Measurements from ENCODE around the gene FFAR1.

DNA sequence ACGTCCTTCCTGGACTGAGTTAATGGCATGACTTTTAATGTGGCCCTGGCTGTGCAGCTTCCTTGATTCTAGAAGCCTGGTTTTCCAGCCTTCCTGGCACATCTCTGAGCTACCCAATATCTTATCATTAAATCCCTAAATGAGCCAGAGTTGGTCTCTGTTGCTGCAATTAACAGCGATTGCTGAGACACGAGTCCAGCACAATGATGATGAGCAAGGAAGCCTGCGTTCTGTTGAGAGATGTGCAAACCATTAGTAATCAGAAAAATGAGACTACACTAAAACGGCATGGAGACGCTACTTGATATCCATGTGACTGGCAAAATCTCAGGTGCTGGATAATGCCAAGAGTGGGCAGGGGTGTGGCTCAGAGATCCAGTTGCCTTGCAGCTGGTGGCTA, 49.4 kb downstream of the FFAR1 start:
- TF ChIP-seq POLR2AphosphoS5 (IDR thresholded peaks at IDR 0.05) = no peak
- TF ChIP-seq, protein P1, sequence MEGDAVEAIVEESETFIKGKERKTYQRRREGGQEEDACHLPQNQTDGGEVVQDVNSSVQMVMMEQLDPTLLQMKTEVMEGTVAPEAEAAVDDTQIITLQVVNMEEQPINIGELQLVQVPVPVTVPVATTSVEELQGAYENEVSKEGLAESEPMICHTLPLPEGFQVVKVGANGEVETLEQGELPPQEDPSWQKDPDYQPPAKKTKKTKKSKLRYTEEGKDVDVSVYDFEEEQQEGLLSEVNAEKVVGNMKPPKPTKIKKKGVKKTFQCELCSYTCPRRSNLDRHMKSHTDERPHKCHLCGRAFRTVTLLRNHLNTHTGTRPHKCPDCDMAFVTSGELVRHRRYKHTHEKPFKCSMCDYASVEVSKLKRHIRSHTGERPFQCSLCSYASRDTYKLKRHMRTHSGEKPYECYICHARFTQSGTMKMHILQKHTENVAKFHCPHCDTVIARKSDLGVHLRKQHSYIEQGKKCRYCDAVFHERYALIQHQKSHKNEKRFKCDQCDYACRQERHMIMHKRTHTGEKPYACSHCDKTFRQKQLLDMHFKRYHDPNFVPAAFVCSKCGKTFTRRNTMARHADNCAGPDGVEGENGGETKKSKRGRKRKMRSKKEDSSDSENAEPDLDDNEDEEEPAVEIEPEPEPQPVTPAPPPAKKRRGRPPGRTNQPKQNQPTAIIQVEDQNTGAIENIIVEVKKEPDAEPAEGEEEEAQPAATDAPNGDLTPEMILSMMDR (IDR thresholded peaks at IDR 0.05) = no peak
- TF ChIP-seq POLR2A (IDR thresholded peaks at IDR 0.05) = no peak
- TF ChIP-seq EP300 (IDR thresholded peaks at IDR 0.05) = no peak
